WERI-Rb-1 (cell line): Measurements from ENCODE around the gene LIAS.

ENCODE experiments used
- DNase-seq: peaks from one replicate; pipeline ENCODE4 v3.0.0-alpha.2; 2020
- H3K27ac ChIP-seq: fragments of 250-450 bp; sonication (Bioruptor Pico); 2 replicates; pipeline ENCODE4 v1.5.1; 2020; ENCODE audit warnings: mild to moderate bottlenecking, moderate library complexity
- H3K27me3 ChIP-seq: fragments of 250-450 bp; sonication (Bioruptor Pico); 2 replicates; pipeline ENCODE4 v1.5.1; 2021; ENCODE audit warnings: mild to moderate bottlenecking, low read depth, moderate library complexity; ENCODE audit not compliant: insufficient read depth, severe bottlenecking
- H3K36me3 ChIP-seq: fragments of 250-450 bp; sonication (Bioruptor Pico); 2 replicates; pipeline ENCODE4 v1.5.1; 2020; ENCODE audit warnings: mild to moderate bottlenecking, moderate library complexity
- H3K4me3 ChIP-seq: 2 replicates; pipeline ENCODE4 v1.5.1; 2011; ENCODE audit warnings: low read depth, mild to moderate bottlenecking, control low read depth, low read length
- H3K9me3 ChIP-seq: fragments of 250-450 bp; sonication (Bioruptor Pico); 2 replicates; pipeline ENCODE4 v1.5.1; 2021; ENCODE audit warnings: mild to moderate bottlenecking, moderate library complexity; ENCODE audit not compliant: severe bottlenecking
- CTCF ChIP-seq: IDR thresholded peaks from 2 replicates; pipeline ENCODE4 v1.5.1; 2011; ENCODE audit warnings: low read depth, mild to moderate bottlenecking, control low read depth, inconsistent platforms, low read length

LIAS gene

DNA sequence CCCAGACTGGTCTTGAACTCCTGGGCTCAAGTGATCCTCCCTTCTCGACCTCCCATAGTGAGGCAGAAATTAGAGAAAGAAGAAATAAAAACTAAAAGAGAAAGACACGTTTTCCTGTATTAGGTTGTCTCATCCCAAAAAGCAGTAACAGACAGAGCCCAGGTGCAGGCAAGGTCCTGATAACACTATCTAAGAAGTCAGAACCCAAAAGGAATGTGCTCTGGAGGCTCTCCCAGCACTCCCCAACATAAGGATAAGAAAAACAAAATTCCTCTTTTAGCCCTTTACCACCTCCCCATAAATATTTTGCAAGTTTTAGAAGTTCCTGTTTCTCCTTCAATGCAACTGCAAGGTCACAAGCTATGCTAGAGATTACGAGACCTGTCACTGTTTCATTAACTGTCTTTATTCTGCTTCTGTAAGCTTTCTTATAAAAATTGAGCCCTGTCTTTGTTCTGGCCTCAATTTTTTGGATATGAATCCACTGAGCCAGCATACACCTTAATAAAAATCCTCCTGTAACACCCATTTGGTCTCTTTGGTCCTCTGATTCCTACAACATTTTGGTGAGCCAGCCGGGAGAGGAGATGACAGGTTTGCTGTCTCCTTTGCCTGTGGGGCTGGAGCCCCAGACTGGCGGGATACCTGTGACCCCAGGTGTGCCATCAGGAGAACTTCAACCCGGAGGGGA lies 25.9 kb downstream of the LIAS start:
- no peak for TF ChIP-seq CTCF
- no peak overlapping the region for H3K4me3 ChIP-seq
- H3K27me3 ChIP-seq = no peaks in the 10 kb centered on the region
- DNase-seq = no peak
- no peak overlapping the region for H3K27ac ChIP-seq
- no peaks in the 10 kb centered on the region for H3K9me3 ChIP-seq
- H3K36me3 ChIP-seq = no peaks in the 10 kb centered on the region

DNA sequence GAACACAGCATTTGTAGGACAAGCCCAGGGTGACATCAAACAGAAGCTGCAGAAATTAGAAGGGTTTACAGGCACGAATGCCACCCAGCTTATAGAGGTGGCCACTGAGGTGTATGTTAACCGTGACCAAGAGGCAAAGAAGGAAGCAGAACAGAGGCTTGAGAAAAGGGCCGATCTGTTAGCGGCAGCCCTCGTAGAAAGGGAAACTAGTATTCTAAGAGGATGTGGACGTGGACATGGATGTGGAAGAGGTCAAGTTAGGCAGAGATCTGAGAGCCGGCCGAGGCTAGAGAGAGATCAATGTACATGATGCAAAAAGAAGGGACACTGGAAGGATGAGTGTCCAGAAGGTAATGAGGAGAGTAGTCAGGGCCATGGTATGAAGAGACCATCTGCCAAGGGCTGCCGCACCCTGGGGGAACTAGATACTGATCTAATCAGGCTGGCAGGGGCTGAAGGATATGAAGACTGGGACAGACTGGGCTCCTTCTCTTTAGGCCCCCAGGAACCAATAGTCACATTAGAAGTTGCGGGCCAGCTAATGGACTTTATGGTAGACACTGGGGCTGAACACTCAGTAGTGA lies 27.5 kb downstream of the LIAS start:
- no peak for DNase-seq
- Histone ChIP-seq H3K9me3 (no peaks in the 10 kb centered on the region), H3K4me3 (no peak overlapping the region), H3K27ac (no peak overlapping the region), H3K27me3 (no peaks in the 10 kb centered on the region), H3K36me3 (no peaks in the 10 kb centered on the region)
- TF ChIP-seq CTCF = no peak

GRCh38 chr4:39490322-39490721 lies 31.5 kb downstream of the LIAS start:
- no peak for DNase-seq
- TF ChIP-seq CTCF = no peak
- H3K36me3 ChIP-seq = no peaks in the 10 kb centered on the region
- H3K4me3 ChIP-seq = no peak overlapping the region
- H3K9me3 ChIP-seq = no peaks in the 10 kb centered on the region
- H3K27ac ChIP-seq = no peak overlapping the region
- no peaks in the 10 kb centered on the region for H3K27me3 ChIP-seq

GRCh38 chr4:39494354-39494753 lies 35.5 kb downstream of the LIAS start:
- Histone ChIP-seq H3K27ac (no peak overlapping the region), H3K27me3 (no peaks in the 10 kb centered on the region), H3K9me3 (no peaks in the 10 kb centered on the region), H3K36me3 (peaks cover 11% of the 10 kb centered on the region), H3K4me3 (no peak overlapping the region)
- no peak for DNase-seq
- TF ChIP-seq CTCF = no peak

DNA sequence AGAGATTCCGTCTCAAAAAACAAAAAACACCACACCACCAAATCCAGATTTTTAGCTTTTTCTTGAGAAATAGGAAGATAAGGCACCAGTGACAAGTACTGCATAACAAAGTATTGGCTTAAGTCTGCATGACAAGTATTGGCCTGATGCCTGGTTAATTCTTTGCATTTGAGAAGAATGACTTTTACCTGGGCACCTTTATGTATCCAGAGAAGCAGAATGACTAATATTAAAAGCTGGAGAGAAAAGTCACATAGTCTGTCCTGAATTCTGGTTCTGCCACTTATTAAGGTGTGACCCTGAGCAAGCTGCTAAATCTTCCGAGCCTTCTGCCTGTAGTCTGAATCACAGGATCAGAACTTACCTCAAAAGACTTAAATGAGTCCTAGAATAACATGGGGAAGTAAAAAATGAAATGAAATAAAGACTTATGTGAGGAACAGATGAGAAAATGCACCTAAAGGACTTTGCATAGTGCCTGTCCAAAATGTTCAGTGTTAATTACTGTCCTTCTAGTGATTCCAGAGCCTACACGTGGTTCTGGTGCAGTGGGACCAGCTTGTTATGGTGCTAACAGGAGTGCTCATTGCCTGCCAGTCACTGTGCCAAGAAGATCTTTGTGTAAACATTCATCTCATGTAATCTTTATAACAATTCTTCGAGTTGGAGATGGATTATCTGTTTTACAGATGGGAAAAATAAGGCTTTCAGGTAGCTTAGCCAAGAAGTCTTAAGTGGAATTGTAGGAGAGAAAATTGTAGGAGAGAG lies 36.8 kb downstream of the LIAS start:
- no peak for DNase-seq
- Histone ChIP-seq H3K9me3 (no peaks in the 10 kb centered on the region), H3K36me3 (peaks cover 21% of the 10 kb centered on the region), H3K4me3 (no peak overlapping the region), H3K27ac (no peak overlapping the region), H3K27me3 (no peaks in the 10 kb centered on the region)
- TF ChIP-seq CTCF = no peak
